Fibroblast of the aortic adventitia (primary cell): ENCODE results near the gene CNNM3. TPM values are rescaled to one million over a fixed set of nuclear protein-coding genes. Genes with fewer than 3 reads are reported as not detected.
"Not testable (repeated sequence)": the region's sequence is repeated elsewhere in the genome, so short reads cannot be mapped to it uniquely, and the experiment has no call there.

Experiments used
- DNase-seq: peaks from one replicate; pipeline ENCODE4 v3.0.0-alpha.2; 2010; ENCODE audit warnings: low read depth
- H3K4me3 ChIP-seq: 2 replicates; pipeline ENCODE4 v1.5.1; 2011; ENCODE audit warnings: low read depth, mild to moderate bottlenecking, control low read depth, low read length, moderate library complexity
- CTCF ChIP-seq: IDR thresholded peaks from 2 replicates; pipeline ENCODE4 v1.5.1; 2011; ENCODE audit warnings: mild to moderate bottlenecking, low read length, control low read depth, inconsistent platforms; ENCODE audit not compliant: insufficient read depth
- total RNA-seq: library from RNA; depleted of rRNA; stranded (reverse); fragments of >200 nt; gene quantifications from 2 replicates; pipeline ENCODE4 v1.2.3, GENCODE V29; 2012; ENCODE audit warnings: low replicate concordance

CNNM3 gene
- total RNA-seq, 1 donor = 6.9 TPM

GRCh38 chr2:96800061-96801004, 15.7 kb upstream of the CNNM3 start:
- TF ChIP-seq CTCF = no peak
- no peak overlapping the region for H3K4me3 ChIP-seq
- DNase-seq = no peak

- no peak overlapping the region for H3K4me3 ChIP-seq
- peak; percentile 85 for TF ChIP-seq CTCF
- peak; percentile 51 for DNase-seq
Measured at GRCh38 chr2:96801005-96801785, 14.9 kb upstream of the CNNM3 start.

GRCh38 chr2:96801786-96802595, 14.1 kb upstream of the CNNM3 start:
- no peak for DNase-seq
- no peak for TF ChIP-seq CTCF
- H3K4me3 ChIP-seq = no peak overlapping the region

- no peak for TF ChIP-seq CTCF
- no peak overlapping the region for H3K4me3 ChIP-seq
- DNase-seq = no peak
Measured at GRCh38 chr2:96802721-96803120, 13.3 kb upstream of the CNNM3 start.

GRCh38 chr2:96804986-96805385, 11.1 kb upstream of the CNNM3 start:
- H3K4me3 ChIP-seq = no peak overlapping the region
- no peak for TF ChIP-seq CTCF
- DNase-seq = no peak

- H3K4me3 ChIP-seq, DNase-seq: not testable (repeated sequence)
Measured at GRCh38 chr2:96805946-96806345, 10.1 kb upstream of the CNNM3 start.
